Right cardiac atrium (tissue), 5 donors: Measurements from ENCODE around the gene MYADM. TPM values are rescaled to one million over a fixed set of nuclear protein-coding genes. Genes with fewer than 3 reads are reported as not detected.
"Not testable (repeated sequence)": the region's sequence is repeated elsewhere in the genome, so short reads cannot be mapped to it uniquely, and the experiment has no call there.

Experiments used
- ATAC-seq, 2 donors: fragments of 200-7000 bp; cut with Tn5 transposase; one replicate each; pipeline versions ENCODE4 v1.8.0 to v1.9.1; 2020; ENCODE audit warnings: moderate library complexity in 2 of 2, mild to moderate bottlenecking in 1 of 2
- DNase-seq, 3 donors: peaks; one replicate each; pipeline ENCODE4 v3.0.0-alpha.2; 2020
- H3K27ac ChIP-seq: one replicate; pipeline ENCODE4 v1.5.1; 2013; ENCODE audit warnings: mild to moderate bottlenecking, low read length, control low read depth, moderate library complexity
- H3K27me3 ChIP-seq: one replicate; pipeline ENCODE4 v1.6.1; 2013; ENCODE audit not compliant: control insufficient read depth, insufficient read depth
- H3K4me1 ChIP-seq: one replicate; pipeline ENCODE4 v1.6.1; 2013; ENCODE audit warnings: low read length; ENCODE audit not compliant: control insufficient read depth, insufficient read depth
- H3K4me3 ChIP-seq: one replicate; pipeline ENCODE4 v1.5.1; 2013; ENCODE audit warnings: low read length, control low read depth
- H3K9me3 ChIP-seq: one replicate; pipeline ENCODE4 v1.6.1; 2013; ENCODE audit warnings: low read length; ENCODE audit not compliant: control insufficient read depth
- WGBS: extraction: QIAGEN DNeasy Blood & Tissue Kit; methylation state at CpG from one replicate; pipeline ENCODE4 v1.1.7; 2013; 5-methylcytosine and 5-hydroxymethylcytosine counted together
- intact Hi-C, 4 donors: fragments of 100-400 bp; cut with DNase I; formaldehyde crosslinking; loops; one replicate each; pipeline versions ENCODE4 v1.11.0 to v1.14.0; 2022 to 2023
- polyA plus RNA-seq: library from polyadenylated mRNA; stranded (reverse); fragments of 200-250 nt; gene quantifications from one replicate; pipeline ENCODE4 v1.2.3, GENCODE V29; 2013
- total RNA-seq, 4 donors: library from RNA; stranded (reverse); fragmentation: NEBNext Ultra II Directional; extraction: Animal tissue kit (Norgen Biotek cat#: 25700); gene quantifications; one replicate each; pipeline ENCODE4 v1.2.1, GENCODE V29; 2021
- donor health status: healthy with polysubstance abuse.
- donor health status: DM: no; HTN: yes; CAD: no.
- donor health status: DM: no; HTN: no; CAD: no.
- donor health status: DM: no; HTN: yes; CAD: no; lungs with severe emphysema.
- donor health status: DM: yes; HTN: yes; CAD: no.

MYADM gene
- total and polyA plus RNA-seq, 5 donors = 83.0 to 303 (median 110) TPM

GRCh38 chr19:53868892-53869804 lies 1.5 kb downstream of the MYADM start:
- peak overlapping the region; percentile 100 for H3K27ac ChIP-seq
- H3K27me3 ChIP-seq = no peaks in the 10 kb centered on the region
- H3K4me3 ChIP-seq = peak overlapping the region; percentile 99
- ATAC-seq (peak; percentile 73 to 78), DNase-seq (peak; percentile 95 to 97 (median 96))
- intact Hi-C loops = no loop called here
- H3K4me1 ChIP-seq = peaks cover 7% of the 10 kb centered on the region
- under 1% methylated on average over 74 of the region's 75 CpGs for WGBS
- no peaks in the 10 kb centered on the region for H3K9me3 ChIP-seq

DNA sequence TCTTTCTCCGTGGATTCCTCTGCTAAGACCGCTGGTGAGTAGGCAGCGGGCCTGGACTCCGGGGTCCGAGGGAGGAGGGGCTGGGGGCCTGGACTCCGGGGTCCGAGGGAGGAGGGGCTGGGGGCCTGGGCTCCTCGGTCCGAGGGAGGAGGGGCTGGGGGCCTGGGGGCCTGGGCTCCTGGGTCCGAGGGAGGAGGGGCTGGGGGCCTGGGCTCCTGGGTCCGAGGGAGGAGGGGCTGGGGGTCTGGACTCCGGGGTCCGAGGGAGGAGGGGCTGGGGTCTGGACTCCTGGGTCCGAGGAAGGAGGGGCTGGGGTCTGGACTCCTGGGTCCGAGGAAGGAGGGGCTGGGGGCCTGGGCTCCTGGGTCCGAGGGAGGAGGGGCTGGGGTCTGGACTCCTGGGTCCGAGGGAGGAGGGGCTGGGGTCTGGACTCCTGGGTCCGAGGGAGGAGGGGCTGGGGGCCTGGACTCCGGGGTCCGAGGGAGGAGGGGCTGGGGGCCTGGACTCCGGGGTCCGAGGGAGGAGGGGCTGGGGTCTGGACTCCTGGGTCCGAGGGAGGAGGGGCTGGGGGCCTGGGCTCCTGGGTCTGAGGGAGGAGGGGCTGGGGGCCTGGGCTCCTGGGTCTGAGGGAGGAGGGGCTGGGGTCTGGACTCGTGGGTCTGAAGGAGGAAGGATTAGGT lies 2.3 kb downstream of the MYADM start:
- 5% methylated on average over 24 of the region's 24 CpGs for WGBS
- H3K27me3 ChIP-seq, ATAC-seq, intact Hi-C loops, H3K9me3 ChIP-seq, H3K4me1 ChIP-seq: not testable (repeated sequence)
- peak in 1 of 3 donors; percentile 55 for DNase-seq
- Histone ChIP-seq H3K4me3 (peak overlapping the region; percentile 99), H3K27ac (peak overlapping the region; percentile 66)

DNA sequence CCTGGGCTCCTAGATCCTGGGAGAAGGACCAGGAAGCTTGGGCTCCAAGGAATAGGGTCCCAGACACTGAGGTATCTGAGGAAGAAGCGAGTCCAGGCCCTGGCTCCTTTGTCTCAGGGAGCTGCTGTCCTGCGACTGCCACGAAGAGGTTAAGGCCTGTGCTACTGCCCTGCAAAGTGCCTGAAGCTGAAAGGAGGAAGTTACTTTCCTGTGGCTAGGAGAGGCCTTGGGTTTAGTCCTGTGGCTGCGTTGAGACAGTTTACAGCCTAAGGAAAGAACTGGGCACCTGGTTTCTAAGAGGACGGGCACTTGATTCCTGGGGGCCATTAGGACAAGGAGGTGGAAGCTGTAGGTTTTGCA lies 2.8 kb downstream of the MYADM start:
- Histone ChIP-seq H3K4me1 (peaks cover 7% of the 10 kb centered on the region), H3K27ac (peak overlapping the region; percentile 49), H3K27me3 (no peaks in the 10 kb centered on the region), H3K9me3 (no peaks in the 10 kb centered on the region), H3K4me3 (no peak overlapping the region)
- 32% methylated on average over 5 of the region's 5 CpGs for WGBS
- DNase-seq (peak in 1 of 3 donors; percentile 60), ATAC-seq (no peak)
- intact Hi-C loops = no loop called here

DNA sequence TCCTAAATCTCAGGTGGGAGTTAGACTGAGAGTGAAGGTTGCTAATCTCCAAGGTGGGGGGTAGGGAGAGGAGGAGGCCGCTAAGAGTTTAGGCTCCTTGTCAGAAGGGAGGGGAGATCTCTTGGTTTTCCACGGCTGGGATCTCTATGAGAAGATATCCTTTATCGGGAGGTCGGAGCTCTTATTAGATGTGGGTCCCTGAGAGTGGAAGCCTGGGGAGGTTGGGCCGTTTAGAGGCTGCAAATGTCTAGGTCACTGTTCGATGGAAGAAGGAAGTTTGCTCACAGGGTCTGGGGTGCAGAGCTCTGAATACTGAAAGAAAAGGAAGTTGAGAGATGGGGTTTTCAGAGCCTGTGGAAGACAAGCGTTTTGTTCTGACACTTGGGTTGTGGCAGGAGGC lies 3.8 kb downstream of the MYADM start:
- intact Hi-C loops = no loop called here
- no peaks in the 10 kb centered on the region for H3K9me3 ChIP-seq
- WGBS = 42% methylated on average over 7 of the region's 7 CpGs
- H3K27ac ChIP-seq = no peak overlapping the region
- DNase-seq (peak in 1 of 3 donors; percentile 27), ATAC-seq (no peak)
- no peak overlapping the region for H3K4me3 ChIP-seq
- H3K4me1 ChIP-seq = peaks cover 3% of the 10 kb centered on the region
- H3K27me3 ChIP-seq = no peaks in the 10 kb centered on the region

- intact Hi-C loops = no loop called here
- Histone ChIP-seq H3K4me1 (no peaks in the 10 kb centered on the region), H3K27me3 (no peaks in the 10 kb centered on the region), H3K9me3 (no peaks in the 10 kb centered on the region), H3K4me3 (no peak overlapping the region), H3K27ac (no peak overlapping the region)
- no peak for ATAC-seq
- 77% methylated on average over 6 of the region's 6 CpGs for WGBS
- no peak for DNase-seq
Measured at GRCh38 chr19:53872762-53873161, 5.1 kb downstream of the MYADM start.

DNA sequence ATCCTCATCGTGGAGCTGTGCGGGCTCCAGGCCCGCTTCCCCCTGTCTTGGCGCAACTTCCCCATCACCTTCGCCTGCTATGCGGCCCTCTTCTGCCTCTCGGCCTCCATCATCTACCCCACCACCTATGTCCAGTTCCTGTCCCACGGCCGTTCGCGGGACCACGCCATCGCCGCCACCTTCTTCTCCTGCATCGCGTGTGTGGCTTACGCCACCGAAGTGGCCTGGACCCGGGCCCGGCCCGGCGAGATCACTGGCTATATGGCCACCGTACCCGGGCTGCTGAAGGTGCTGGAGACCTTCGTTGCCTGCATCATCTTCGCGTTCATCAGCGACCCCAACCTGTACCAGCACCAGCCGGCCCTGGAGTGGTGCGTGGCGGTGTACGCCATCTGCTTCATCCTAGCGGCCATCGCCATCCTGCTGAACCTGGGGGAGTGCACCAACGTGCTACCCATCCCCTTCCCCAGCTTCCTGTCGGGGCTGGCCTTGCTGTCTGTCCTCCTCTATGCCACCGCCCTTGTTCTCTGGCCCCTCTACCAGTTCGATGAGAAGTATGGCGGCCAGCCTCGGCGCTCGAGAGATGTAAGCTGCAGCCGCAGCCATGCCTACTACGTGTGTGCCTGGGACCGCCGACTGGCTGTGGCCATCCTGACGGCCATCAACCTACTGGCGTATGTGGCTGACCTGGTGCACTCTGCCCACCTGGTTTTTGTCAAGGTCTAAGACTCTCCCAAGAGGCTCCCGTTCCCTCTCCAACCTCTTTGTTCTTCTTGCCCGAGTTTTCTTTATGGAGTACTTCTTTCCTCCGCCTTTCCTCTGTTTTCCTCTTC lies 6.3 kb downstream of the MYADM start:
- no peaks in the 10 kb centered on the region for H3K27me3 ChIP-seq
- no peak overlapping the region for H3K4me3 ChIP-seq
- DNase-seq (peak in 1 of 3 donors; percentile 62), ATAC-seq (no peak)
- WGBS = 90% methylated on average over 51 of the region's 51 CpGs
- intact Hi-C loops = no loop called here
- no peaks in the 10 kb centered on the region for H3K9me3 ChIP-seq
- no peaks in the 10 kb centered on the region for H3K4me1 ChIP-seq
- no peak overlapping the region for H3K27ac ChIP-seq

- DNase-seq (no peak), ATAC-seq (no peak)
- 71% methylated on average over 6 of the region's 6 CpGs for WGBS
- H3K4me3 ChIP-seq = no peak overlapping the region
- no peaks in the 10 kb centered on the region for H3K9me3 ChIP-seq
- H3K27ac ChIP-seq = no peak overlapping the region
- H3K4me1 ChIP-seq = no peaks in the 10 kb centered on the region
- intact Hi-C loops = no loop called here
- H3K27me3 ChIP-seq = no peaks in the 10 kb centered on the region
Measured at GRCh38 chr19:53874606-53874990, 6.9 kb downstream of the MYADM start.

GRCh38 chr19:53875602-53876325 lies 8.1 kb downstream of the MYADM start:
- intact Hi-C loops = no loop called here
- DNase-seq = peak in 1 of 3 donors; percentile 18
- Histone ChIP-seq H3K4me3 (no peak overlapping the region), H3K27me3 (no peaks in the 10 kb centered on the region), H3K4me1 (no peaks in the 10 kb centered on the region), H3K9me3 (no peaks in the 10 kb centered on the region), H3K27ac (no peak overlapping the region)
- WGBS = 78% methylated on average over 17 of the region's 17 CpGs
- ATAC-seq = no peak

- DNase-seq (no peak), ATAC-seq (no peak)
- Histone ChIP-seq H3K27me3 (no peaks in the 10 kb centered on the region), H3K9me3 (no peaks in the 10 kb centered on the region), H3K4me1 (peaks cover 2% of the 10 kb centered on the region), H3K4me3 (no peak overlapping the region), H3K27ac (no peak overlapping the region)
- 66% methylated on average over 6 of the region's 6 CpGs for WGBS
- intact Hi-C loops = no loop called here
Measured at GRCh38 chr19:53876651-53877224, 9.1 kb downstream of the MYADM start.

DNA sequence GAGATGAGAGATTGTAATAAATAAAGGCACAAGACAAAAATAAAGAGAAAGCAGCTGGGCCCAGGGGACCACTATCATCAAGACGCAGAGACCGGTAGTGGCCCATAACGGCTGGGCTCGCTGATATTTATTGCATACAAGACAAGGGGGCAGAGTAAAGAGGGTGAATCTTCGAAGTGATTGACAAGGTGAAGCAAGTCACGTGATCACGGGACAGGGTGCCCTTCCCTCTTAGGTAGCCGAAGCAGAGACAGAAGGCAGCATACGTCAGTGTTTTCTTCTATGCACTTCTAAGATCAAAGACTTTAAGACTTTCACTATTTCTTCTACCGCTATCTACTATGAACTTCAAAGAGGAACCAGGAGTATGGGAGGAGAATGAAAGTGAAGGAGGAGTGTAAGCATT lies 9.7 kb downstream of the MYADM start:
- Histone ChIP-seq H3K27ac (no peak overlapping the region), H3K4me3 (no peak overlapping the region), H3K9me3 (no peaks in the 10 kb centered on the region), H3K27me3 (no peaks in the 10 kb centered on the region), H3K4me1 (peaks cover 4% of the 10 kb centered on the region)
- ATAC-seq (no peak), DNase-seq (peak in 1 of 3 donors; percentile 7)
- 58% methylated on average over 10 of the region's 10 CpGs for WGBS
- intact Hi-C loops = no loop called here
